Measurements from ENCODE around the gene GSS. TPM values are rescaled to one million over a fixed set of nuclear protein-coding genes. Genes with fewer than 3 reads are reported as not detected.

Gene GSS
- total RNA-seq, 1 donor from 2014 or later, result 63.9 TPM

DNA sequence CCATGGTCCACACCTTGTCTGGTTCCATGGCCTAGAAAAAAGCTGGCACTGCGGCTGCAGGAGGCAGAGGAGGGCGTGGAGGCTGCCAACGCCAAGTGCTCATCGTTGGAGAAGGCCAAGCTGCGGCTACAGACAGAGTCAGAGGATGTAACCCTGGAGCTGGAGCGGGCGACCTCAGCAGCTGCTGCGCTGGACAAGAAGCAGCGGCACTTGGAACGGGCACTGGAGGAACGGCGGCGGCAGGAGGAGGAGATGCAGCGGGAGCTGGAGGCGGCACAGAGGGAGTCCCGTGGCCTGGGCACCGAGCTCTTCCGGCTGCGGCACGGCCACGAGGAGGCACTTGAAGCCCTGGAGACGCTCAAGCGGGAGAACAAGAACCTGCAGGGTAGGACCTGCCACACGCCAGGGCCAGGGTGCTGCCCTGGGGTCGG lies 43.4 kb upstream of the GSS start:
- Mint-ChIP-seq H3K27ac (no peak overlapping the region), H3K36me3 (peaks cover 24% of the 10 kb centered on the region), H3K9me3 (no peaks in the 10 kb centered on the region), H3K4me1 (no peaks in the 10 kb centered on the region), H3K4me3 (no peak overlapping the region), H3K27me3 (ENCODE audit: insufficient read depth, low read depth) (peaks cover 3% of the 10 kb centered on the region)
- Histone ChIP-seq H3K4me2 (no peak overlapping the region), H3K9ac (no peak overlapping the region), H3K27ac (no peak overlapping the region), H2AFZ (replicated peaks) (no peak overlapping the region), H3K4me1 (no peaks in the 10 kb centered on the region), H4K20me1 (ENCODE audit: low read depth) (peaks cover 9% of the 10 kb centered on the region), H3K79me2 (ENCODE audit: low read depth) (no peaks in the 10 kb centered on the region), H3K36me3 (no peaks in the 10 kb centered on the region), H3K9me3 (ENCODE audit: low read depth) (no peaks in the 10 kb centered on the region), H3K4me3 (no peak overlapping the region), H3F3A (ENCODE audit: low read depth) (no peaks in the 10 kb centered on the region), H3K27me3 (no peaks in the 10 kb centered on the region)
- DNase-seq (ENCODE audit: low spot score), result no peak
- TF ChIP-seq, protein P1, sequence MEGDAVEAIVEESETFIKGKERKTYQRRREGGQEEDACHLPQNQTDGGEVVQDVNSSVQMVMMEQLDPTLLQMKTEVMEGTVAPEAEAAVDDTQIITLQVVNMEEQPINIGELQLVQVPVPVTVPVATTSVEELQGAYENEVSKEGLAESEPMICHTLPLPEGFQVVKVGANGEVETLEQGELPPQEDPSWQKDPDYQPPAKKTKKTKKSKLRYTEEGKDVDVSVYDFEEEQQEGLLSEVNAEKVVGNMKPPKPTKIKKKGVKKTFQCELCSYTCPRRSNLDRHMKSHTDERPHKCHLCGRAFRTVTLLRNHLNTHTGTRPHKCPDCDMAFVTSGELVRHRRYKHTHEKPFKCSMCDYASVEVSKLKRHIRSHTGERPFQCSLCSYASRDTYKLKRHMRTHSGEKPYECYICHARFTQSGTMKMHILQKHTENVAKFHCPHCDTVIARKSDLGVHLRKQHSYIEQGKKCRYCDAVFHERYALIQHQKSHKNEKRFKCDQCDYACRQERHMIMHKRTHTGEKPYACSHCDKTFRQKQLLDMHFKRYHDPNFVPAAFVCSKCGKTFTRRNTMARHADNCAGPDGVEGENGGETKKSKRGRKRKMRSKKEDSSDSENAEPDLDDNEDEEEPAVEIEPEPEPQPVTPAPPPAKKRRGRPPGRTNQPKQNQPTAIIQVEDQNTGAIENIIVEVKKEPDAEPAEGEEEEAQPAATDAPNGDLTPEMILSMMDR (IDR thresholded peaks at IDR 0.05), result no peak
- TF ChIP-seq EZH2phosphoT487 (IDR thresholded peaks at IDR 0.05), result no peak
- no peak for TF ChIP-seq EZH2 (IDR thresholded peaks at IDR 0.05)

DNA sequence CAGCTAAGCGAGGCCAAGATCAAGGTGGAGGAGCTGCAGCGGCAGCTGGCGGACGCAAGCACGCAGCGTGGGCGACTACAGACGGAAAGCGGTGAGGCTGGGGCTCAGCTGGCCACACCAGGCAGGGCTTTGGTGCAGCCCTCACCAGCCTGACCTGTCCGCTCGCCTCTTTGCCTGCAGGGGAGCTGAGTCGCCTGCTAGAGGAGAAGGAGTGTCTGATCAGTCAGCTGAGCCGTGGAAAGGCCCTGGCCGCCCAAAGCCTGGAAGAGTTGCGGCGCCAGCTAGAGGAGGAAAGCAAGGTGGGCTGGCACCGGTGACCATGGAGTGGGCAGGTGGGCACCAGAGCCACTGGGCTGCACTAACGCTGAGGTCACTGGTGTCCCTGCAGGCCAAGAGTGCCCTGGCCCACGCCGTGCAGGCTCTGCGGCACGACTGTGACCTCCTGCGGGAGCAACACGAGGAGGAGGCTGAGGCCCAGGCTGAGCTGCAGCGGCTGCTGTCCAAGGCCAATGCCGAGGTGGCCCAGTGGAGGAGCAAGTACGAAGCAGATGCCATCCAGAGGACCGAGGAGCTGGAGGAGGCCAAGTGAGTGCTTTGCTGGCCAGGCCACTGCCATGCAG lies 42.8 kb upstream of the GSS start:
- no peak for DNase-seq (ENCODE audit: low spot score)
- Histone ChIP-seq H3K36me3 (no peaks in the 10 kb centered on the region), H2AFZ (replicated peaks) (no peak overlapping the region), H3K9ac (no peak overlapping the region), H4K20me1 (ENCODE audit: low read depth) (peaks cover 9% of the 10 kb centered on the region), H3K27ac (no peak overlapping the region), H3K79me2 (ENCODE audit: low read depth) (no peaks in the 10 kb centered on the region), H3K9me3 (ENCODE audit: low read depth) (no peaks in the 10 kb centered on the region), H3K4me1 (no peaks in the 10 kb centered on the region), H3K4me3 (no peak overlapping the region), H3K4me2 (no peak overlapping the region), H3F3A (ENCODE audit: low read depth) (no peaks in the 10 kb centered on the region), H3K27me3 (no peaks in the 10 kb centered on the region)
- TF ChIP-seq EZH2 (IDR thresholded peaks at IDR 0.05) (no peak), EZH2phosphoT487 (IDR thresholded peaks at IDR 0.05) (no peak)
- TF ChIP-seq, protein P1 (IDR thresholded peaks at IDR 0.05), result no peak
- Mint-ChIP-seq H3K9me3 (no peaks in the 10 kb centered on the region), H3K4me3 (no peak overlapping the region), H3K27me3 (ENCODE audit: insufficient read depth, low read depth) (peaks cover 3% of the 10 kb centered on the region), H3K36me3 (peaks cover 22% of the 10 kb centered on the region), H3K27ac (peak overlapping the region; percentile 82), H3K4me1 (no peaks in the 10 kb centered on the region)

DNA sequence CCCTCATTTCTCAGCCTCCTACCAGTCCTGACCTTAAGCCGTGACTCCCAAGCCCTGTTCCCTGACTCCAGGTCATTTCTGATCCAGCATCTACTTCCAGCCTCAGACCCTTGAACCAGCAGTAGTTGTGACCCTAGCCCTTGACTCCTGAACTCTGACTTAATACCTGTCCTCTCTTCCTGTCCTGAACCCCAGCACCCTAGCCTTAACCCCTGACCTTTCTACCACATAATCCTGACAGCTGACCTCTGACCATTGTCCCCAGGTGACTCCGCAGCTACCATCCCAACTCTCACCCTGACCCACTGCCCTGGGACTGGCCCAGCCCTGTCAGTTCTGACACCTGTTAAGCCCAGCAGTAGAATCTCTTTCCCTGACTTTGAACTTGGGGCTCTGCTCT lies 42.2 kb upstream of the GSS start:
- H3K79me2 ChIP-seq (ENCODE audit: low read depth), result no peaks in the 10 kb centered on the region
- H3K9ac ChIP-seq, result no peak overlapping the region
- H3K4me1 Mint-ChIP-seq, result no peaks in the 10 kb centered on the region
- H3K27ac Mint-ChIP-seq, result peak overlapping the region; percentile 82
- no peaks in the 10 kb centered on the region for H3K36me3 ChIP-seq
- H3K4me3 ChIP-seq, result no peak overlapping the region
- no peaks in the 10 kb centered on the region for H3F3A ChIP-seq (ENCODE audit: low read depth)
- DNase-seq (ENCODE audit: low spot score), result no peak
- no peaks in the 10 kb centered on the region for H3K4me1 ChIP-seq
- H3K27me3 ChIP-seq, result no peaks in the 10 kb centered on the region
- H3K4me2 ChIP-seq, result no peak overlapping the region
- no peaks in the 10 kb centered on the region for H3K9me3 ChIP-seq (ENCODE audit: low read depth)
- no peaks in the 10 kb centered on the region for H3K9me3 Mint-ChIP-seq
- no peak overlapping the region for H2AFZ ChIP-seq (replicated peaks)
- peaks cover 9% of the 10 kb centered on the region for H4K20me1 ChIP-seq (ENCODE audit: low read depth)
- H3K27ac ChIP-seq, result no peak overlapping the region
- H3K27me3 Mint-ChIP-seq (ENCODE audit: insufficient read depth, low read depth), result peaks cover 3% of the 10 kb centered on the region
- TF ChIP-seq EZH2phosphoT487 (IDR thresholded peaks at IDR 0.05) (no peak), EZH2 (IDR thresholded peaks at IDR 0.05) (no peak)
- TF ChIP-seq, protein P1 (IDR thresholded peaks at IDR 0.05), result no peak
- H3K4me3 Mint-ChIP-seq, result peak overlapping the region; percentile 23
- H3K36me3 Mint-ChIP-seq, result peaks cover 22% of the 10 kb centered on the region

All from neural progenitor cell (in vitro differentiated cells).